ENCODE results near the gene SLC38A6. TPM values are rescaled to one million over a fixed set of nuclear protein-coding genes. Genes with fewer than 3 reads are reported as not detected.

SLC38A6 gene
- total and polyA plus RNA-seq, 9 of the 15 experiments (the other 6 are each of a cell fraction or from before 2014, with no cell fraction given) = 9.8 to 40.3 (median 17.6) TPM

- no peak for ATAC-seq
- TF ChIP-seq SMAD2 (IDR thresholded peaks at IDR 0.05; ENCODE audit: low read depth, low read length) (no peak), E2F6 (IDR thresholded peaks at IDR 0.05; ENCODE audit: borderline replicate concordance in 1 of 2, extremely low read depth in 1 of 2, insufficient read depth in 1 of 2, insufficient read length in 1 of 2, low read depth in 1 of 2, low read length in 1 of 2, poor library complexity in 1 of 2, severe bottlenecking in 1 of 2) (no peak), TEAD2 (tag; IDR thresholded peaks at IDR 0.05) (no peak), MEIS2 (IDR thresholded peaks at IDR 0.05; ENCODE audit: partially characterized antibody) (no peak), RBM25 (IDR thresholded peaks at IDR 0.05; ENCODE audit: low read depth, low read length, severe bottlenecking) (no peak), NEUROD1 (IDR thresholded peaks at IDR 0.05; ENCODE audit: borderline replicate concordance, low read depth, low read length, partially characterized antibody) (no peak), DDX20 (tag; IDR thresholded peaks at IDR 0.05; ENCODE audit: low read depth) (no peak), ZNF274 (IDR thresholded peaks at IDR 0.05; ENCODE audit: borderline replicate concordance, low read depth, low read length) (no peak), MGA (IDR thresholded peaks at IDR 0.05) (no peak), SAP30 (IDR thresholded peaks at IDR 0.05; ENCODE audit: borderline replicate concordance, insufficient read depth, low read depth, low read length, poor library complexity, severe bottlenecking) (no peak)
These were observed 35.1 kb upstream of the SLC38A6 start for GRCh38 chr14:60945984-60946383.

More at GRCh38 chr14:60945984-60946383, 35.1 kb upstream of the SLC38A6 start:
- H3K9me1 ChIP-seq (ENCODE audit: control insufficient read depth, insufficient read depth, low read length) = no peaks in the 10 kb centered on the region
- no peaks in the 10 kb centered on the region for H3K79me2 ChIP-seq (ENCODE audit: control insufficient read depth, insufficient read depth, low read length)
- no peak overlapping the region for H3K9ac ChIP-seq (ENCODE audit: insufficient read depth in 1 of 2, low read depth in 2 of 2, low read length in 2 of 2)
- 0 out of 3 replicates have a peak, but pooled peaks cover 3% of the 10 kb centered on the region for H3K36me3 ChIP-seq (ENCODE audit: control insufficient read depth, insufficient read depth, low read length)
- WGBS (ENCODE audit: insufficient coverage, low coverage, missing lambda C conversion rate) = 30% methylated on average over 1 of the region's 1 CpG
- H3K4me3 ChIP-seq = no peak overlapping the region
- DNase-seq (ENCODE audit: extremely low read depth in 1 of 4, low spot score in 3 of 4) (no peak), FAIRE-seq (no peak)
- intact Hi-C loops (cut with micrococcal nuclease) = no loop called here
- H3K9me3 ChIP-seq (replicated peaks; ENCODE audit: control insufficient read depth, insufficient read depth, low read depth, low read length) = no peaks in the 10 kb centered on the region
- no peaks in the 10 kb centered on the region for H3K27me3 ChIP-seq (ENCODE audit: control insufficient read depth in 2 of 2, insufficient read depth in 2 of 2, low read length in 2 of 2)
- H2AFZ ChIP-seq (ENCODE audit: low read depth, low read length) = no peak overlapping the region
- H4K20me1 ChIP-seq (replicated peaks; ENCODE audit: control insufficient read depth, insufficient read depth, low read length) = no peaks in the 10 kb centered on the region
- no peaks in the 10 kb centered on the region for H3K4me1 ChIP-seq (replicated peaks in 1 of 2; ENCODE audit: control insufficient read depth in 2 of 2, insufficient read depth in 2 of 2, low read length in 2 of 2)
- no TSS peak for BruUV-seq (replicated peaks)
- H3K4me2 ChIP-seq (ENCODE audit: insufficient read depth, low read length) = no peak overlapping the region
- POLR2A ChIA-PET = no interaction called here
- H3K27ac ChIP-seq (ENCODE audit: extremely low read depth, low read depth, low read length) = no peak overlapping the region
- CTCF ChIA-PET (ENCODE audit: low intra/inter-chr PET ratio) = no interaction called here
- in situ Hi-C loops (cut with MboI) = no loop called here

All from K562 (cell line).